Coronary artery (tissue), 2 donors: ENCODE measurements around the gene BAD.

Source experiments
- DNase-seq: peaks from one replicate; pipeline ENCODE4 v3.0.0-alpha.2; 2017; ENCODE audit warnings: low spot score
- H3K27ac ChIP-seq, 2 donors: fragments of 200-600 bp; sonication (generic); one replicate each; pipeline ENCODE4 v1.5.1; 2016 to 2019
- H3K4me3 ChIP-seq: fragments of 200-600 bp; sonication (generic); 2 replicates; pipeline ENCODE4 v1.5.1; 2016; ENCODE audit warnings: mild to moderate bottlenecking, moderate library complexity
- TF ChIP-seq, protein P1 (sequence below): fragments of 200-600 bp; sonication (generic); IDR thresholded peaks from one replicate; pipeline ENCODE4 v1.5.1; 2019; ENCODE audit warnings: antibody characterized with exemption

BAD gene

DNA sequence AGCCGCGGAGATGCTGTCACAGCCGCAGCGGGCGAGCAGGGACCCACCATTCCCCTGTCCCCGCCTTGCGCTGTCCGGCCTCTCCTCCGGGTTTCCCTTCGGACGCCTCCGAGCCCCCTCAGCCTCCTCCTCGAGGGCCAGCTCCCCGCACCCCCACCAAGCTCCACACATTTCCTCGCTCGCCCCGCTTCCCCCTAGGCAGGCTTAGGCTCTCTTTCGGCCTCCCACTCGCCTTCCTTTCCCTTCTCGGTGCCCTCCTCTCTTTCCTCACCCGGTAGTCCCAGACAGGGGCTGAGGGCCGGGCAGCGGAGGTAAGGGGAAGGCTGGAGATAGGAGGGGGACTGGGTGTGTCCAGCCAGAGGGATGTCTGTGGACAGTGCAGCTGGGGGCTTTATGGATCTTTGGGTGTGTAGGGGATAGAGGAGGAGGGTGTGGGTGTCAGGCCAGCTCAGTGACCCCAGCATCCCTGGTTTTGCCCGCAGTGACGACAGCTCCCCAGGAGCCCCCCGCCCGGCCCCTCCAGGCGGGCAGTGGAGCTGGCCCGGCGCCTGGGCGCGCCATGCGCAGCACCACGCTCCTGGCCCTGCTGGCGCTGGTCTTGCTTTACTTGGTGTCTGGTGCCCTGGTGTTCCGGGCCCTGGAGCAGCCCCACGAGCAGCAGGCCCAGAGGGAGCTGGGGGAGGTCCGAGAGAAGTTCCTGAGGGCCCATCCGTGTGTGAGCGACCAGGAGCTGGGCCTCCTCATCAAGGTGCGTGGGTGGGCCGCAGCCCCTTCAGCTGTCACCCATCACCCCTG, 8.2 kb upstream of the BAD start:
- TF ChIP-seq, protein P1, sequence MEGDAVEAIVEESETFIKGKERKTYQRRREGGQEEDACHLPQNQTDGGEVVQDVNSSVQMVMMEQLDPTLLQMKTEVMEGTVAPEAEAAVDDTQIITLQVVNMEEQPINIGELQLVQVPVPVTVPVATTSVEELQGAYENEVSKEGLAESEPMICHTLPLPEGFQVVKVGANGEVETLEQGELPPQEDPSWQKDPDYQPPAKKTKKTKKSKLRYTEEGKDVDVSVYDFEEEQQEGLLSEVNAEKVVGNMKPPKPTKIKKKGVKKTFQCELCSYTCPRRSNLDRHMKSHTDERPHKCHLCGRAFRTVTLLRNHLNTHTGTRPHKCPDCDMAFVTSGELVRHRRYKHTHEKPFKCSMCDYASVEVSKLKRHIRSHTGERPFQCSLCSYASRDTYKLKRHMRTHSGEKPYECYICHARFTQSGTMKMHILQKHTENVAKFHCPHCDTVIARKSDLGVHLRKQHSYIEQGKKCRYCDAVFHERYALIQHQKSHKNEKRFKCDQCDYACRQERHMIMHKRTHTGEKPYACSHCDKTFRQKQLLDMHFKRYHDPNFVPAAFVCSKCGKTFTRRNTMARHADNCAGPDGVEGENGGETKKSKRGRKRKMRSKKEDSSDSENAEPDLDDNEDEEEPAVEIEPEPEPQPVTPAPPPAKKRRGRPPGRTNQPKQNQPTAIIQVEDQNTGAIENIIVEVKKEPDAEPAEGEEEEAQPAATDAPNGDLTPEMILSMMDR, result no peak
- H3K27ac ChIP-seq, result no peak overlapping the region
- DNase-seq, result no peak

DNA sequence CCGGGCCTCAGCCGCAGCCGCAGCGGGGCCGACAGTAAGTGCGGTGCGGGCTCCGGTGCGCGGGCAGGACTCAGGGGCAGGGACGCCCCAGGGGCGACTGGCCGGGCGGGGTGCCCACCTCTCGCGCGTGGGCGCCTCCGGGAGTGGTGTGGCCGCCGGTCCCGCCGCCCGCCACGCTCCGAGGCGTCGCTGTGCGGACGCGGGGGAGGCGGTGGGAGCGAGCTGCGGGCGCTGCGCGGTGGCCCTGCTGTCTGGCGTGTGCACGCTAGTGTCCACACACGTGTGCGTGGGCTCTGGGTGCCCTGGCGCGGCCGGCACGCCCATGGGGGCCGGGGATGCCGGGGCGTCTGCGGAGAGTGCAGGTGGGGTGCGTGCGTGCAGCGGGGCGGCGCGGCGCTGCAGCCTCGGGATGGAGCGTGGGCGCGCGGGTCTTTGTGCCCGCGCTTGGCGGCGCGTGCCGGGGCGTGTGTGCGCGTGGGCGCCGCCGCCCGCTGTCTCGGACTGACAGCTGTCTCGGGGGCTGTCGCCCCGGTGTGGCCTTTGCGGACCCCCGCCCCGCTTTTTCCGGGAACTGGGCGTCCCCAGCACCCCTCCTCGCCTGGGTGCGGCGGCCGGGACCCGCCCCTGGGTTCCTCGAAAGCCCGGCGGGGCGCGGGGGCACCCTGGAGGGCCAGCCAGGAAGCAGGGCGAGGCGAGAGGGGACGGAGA, 7.4 kb upstream of the BAD start:
- Histone ChIP-seq H3K4me3 (peak overlapping the region; percentile 65), H3K27ac (no peak overlapping the region)
- TF ChIP-seq, protein P1, result no peak
- DNase-seq, result no peak

More for the DNA sequence above, 8.2 kb upstream of the BAD start:
- H3K4me3 ChIP-seq, result peak overlapping the region; percentile 65

DNA sequence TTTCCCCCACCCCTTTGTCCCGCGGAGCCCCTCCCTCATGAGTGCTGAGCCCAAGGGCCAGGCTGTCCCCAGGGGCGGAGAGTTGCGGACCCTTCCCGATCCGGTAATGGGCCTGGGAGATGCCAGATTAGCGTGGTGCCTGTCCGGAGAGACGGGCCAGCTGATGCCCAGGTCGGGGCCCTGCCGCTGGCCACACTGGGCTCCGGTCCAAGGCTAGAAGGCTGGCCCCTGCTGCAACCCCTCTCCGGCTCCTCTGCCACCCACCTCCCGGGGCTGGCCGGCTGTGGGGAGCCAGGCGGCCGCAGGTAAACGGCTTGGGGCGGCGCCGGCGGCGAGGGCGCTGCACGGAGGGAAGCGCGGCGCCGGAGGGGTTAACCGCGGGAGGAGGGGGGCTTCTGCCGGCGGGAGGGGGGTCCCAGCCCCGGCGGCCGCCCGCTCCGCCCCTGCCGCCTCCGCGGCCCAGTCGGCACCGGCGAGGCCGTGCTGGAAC, 6.8 kb upstream of the BAD start, which contains the start of gene KCNK4:
TSS of gene KCNK4 (plus strand) at position 41 of the 490 bp plus-strand sequence. CDS start 1,717 bp downstream, outside the sequence.
- TF ChIP-seq, protein P1, result no peak
- Histone ChIP-seq H3K27ac (no peak within 1 kb of the TSS), H3K4me3 (peak within 1 kb of the TSS; percentile 65)
- DNase-seq, result no peak

DNA sequence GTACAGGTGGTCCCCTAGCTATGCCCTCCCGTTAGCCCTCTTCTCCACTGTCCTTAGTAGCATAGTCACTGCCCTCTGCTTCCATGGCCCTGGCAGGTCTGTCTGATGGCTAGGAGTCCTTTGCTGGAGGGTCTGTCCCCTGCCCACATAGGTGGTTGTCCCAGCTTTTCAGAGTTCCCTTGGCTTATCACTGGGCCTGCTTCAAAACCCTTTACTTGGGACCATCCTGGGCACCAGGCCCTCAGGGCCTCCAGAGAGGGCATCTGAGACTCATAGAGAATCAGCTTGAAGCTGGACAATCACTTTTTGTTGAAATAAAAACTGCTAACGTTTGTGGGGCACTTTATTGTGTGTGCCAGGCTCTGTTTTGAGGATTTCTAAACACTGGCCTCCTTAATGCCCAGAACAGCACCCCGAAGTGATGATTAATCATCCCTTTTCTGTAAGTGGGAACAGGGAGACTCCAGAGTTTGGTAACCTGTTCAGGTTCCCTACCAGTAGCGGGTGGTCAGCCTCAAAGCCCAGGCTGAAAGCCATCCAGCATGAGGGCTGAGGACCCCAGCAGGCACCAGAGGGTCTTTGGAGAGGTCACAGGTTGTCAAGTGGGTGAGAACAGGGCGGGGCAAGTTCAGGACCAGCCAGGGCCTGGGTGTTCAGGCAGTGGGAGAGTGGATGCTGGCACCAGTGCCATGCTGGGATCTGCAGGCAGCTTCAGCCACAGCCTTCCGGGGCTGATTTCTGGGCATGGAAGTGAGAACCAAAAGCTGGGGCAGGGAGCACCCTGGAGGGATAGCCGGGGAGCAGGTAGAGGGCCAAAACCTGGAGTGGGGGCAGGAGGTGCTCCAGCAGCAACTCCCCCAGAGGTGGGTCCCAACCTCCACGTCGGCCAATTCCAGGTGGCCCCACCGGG, 6.1 kb upstream of the BAD start:
- Histone ChIP-seq H3K27ac (no peak overlapping the region), H3K4me3 (no peak overlapping the region)
- TF ChIP-seq, protein P1, result no peak
- no peak for DNase-seq

DNA sequence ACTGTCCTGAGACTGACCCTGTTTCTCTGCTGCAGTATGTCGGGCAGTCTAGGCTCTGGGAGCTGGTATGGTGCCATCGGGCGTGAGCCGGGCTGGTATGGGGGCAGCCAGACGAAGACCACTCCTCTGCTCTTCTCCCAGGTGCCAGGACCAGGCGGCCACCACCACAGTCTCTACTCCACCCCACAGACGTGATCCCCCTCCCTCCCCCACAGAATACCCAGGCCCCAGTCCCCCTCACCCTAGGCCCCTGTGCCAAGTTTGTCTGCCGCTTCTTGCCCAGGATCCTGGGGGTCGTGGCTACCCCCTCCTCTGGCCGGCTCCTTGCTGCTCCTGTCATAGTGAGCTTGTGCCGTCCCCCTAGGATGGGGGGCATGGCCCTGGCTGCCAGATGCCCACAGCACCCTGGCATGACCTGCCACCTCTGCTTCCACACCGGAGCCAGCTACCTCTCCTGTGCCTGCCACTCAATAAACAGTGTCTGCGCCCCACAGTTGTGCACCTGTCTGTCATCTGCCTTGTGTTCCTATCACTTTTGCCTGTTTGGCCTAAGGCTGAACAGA, 4.6 kb upstream of the BAD start:
- DNase-seq, result no peak
- Histone ChIP-seq H3K4me3 (no peak overlapping the region), H3K27ac (no peak overlapping the region)
- TF ChIP-seq, protein P1, result no peak

DNA sequence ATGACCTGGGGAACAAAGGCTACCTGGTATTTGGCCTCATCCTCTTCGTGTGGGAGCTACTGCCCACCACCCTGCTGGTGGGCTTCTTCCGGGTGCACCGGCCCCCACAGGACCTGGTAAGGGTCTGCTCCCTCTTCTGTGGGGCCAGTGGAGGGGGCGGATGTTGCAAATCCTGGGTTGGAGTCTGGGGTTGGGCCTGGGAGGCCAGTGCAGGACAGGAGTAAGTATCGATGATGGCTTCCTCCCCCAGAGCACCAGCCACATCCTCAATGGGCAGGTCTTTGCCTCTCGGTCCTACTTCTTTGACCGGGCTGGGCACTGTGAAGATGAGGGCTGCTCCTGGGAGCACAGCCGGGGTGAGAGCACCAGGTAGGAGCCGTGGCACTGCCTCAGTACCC, 3.9 kb upstream of the BAD start:
- H3K4me3 ChIP-seq, result no peak overlapping the region
- DNase-seq, result no peak
- TF ChIP-seq, protein P1, result no peak
- no peak overlapping the region for H3K27ac ChIP-seq
